DND-41 (cell line): Measurements from ENCODE around the gene GSN.

Experiments used
- EZH2 ChIP-seq: IDR thresholded peaks from 3 replicates; pipeline ENCODE4 v1.6.1; 2012; ENCODE audit warnings: borderline replicate concordance, low read depth, mild to moderate bottlenecking, moderate library complexity, low read length, inconsistent platforms; ENCODE audit not compliant: severe bottlenecking
- TF ChIP-seq, protein P1 (sequence below): IDR thresholded peaks from 2 replicates; pipeline ENCODE4 v1.5.1; 2012; ENCODE audit warnings: borderline replicate concordance, low read length, moderate library complexity, mild to moderate bottlenecking; ENCODE audit not compliant: poor library complexity, severe bottlenecking; ENCODE audit errors: extremely low read depth

DNA sequence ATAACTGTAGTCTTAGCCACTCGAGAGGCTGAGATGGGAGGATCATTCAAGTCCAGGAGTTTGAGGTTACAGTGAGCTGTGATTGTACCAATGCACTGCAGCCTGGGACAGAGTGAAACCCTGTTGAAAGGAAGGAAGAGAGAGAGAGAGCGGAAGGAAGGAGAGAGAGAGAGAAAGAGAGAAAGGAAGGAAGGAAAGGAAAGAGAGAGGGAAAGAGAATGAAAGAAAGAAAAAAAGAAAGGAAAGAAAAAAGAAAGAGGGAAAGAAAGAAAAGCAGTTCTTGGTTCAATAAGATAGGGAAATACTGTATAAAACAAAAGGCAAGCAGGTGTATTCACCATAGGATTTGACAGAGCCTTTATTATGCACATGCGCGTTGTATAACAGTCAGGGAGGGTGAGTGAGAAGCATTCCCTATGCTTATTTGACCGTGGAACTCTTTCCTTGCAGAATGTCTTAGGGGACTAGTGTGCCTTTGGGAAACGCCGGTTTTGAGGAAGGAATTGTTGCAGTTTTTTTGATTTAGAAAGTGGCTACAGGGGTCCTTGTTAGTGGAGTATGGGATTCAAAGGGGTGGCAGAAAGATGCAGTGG lies 42.0 kb downstream of the GSN start:
- TF ChIP-seq, protein P1, sequence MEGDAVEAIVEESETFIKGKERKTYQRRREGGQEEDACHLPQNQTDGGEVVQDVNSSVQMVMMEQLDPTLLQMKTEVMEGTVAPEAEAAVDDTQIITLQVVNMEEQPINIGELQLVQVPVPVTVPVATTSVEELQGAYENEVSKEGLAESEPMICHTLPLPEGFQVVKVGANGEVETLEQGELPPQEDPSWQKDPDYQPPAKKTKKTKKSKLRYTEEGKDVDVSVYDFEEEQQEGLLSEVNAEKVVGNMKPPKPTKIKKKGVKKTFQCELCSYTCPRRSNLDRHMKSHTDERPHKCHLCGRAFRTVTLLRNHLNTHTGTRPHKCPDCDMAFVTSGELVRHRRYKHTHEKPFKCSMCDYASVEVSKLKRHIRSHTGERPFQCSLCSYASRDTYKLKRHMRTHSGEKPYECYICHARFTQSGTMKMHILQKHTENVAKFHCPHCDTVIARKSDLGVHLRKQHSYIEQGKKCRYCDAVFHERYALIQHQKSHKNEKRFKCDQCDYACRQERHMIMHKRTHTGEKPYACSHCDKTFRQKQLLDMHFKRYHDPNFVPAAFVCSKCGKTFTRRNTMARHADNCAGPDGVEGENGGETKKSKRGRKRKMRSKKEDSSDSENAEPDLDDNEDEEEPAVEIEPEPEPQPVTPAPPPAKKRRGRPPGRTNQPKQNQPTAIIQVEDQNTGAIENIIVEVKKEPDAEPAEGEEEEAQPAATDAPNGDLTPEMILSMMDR = no peak
- no peak for TF ChIP-seq EZH2
